HG02981 (cell line): Measurements from ENCODE around the gene CSNK2B.

Source experiments
- ATAC-seq: cut with Tn5 transposase; IDR thresholded peaks from one replicate; pipeline ENCODE4 v1.9.1; 2021; ENCODE audit warnings: mild to moderate bottlenecking, moderate library complexity; ENCODE audit not compliant: unreplicated experiment

Gene CSNK2B

DNA sequence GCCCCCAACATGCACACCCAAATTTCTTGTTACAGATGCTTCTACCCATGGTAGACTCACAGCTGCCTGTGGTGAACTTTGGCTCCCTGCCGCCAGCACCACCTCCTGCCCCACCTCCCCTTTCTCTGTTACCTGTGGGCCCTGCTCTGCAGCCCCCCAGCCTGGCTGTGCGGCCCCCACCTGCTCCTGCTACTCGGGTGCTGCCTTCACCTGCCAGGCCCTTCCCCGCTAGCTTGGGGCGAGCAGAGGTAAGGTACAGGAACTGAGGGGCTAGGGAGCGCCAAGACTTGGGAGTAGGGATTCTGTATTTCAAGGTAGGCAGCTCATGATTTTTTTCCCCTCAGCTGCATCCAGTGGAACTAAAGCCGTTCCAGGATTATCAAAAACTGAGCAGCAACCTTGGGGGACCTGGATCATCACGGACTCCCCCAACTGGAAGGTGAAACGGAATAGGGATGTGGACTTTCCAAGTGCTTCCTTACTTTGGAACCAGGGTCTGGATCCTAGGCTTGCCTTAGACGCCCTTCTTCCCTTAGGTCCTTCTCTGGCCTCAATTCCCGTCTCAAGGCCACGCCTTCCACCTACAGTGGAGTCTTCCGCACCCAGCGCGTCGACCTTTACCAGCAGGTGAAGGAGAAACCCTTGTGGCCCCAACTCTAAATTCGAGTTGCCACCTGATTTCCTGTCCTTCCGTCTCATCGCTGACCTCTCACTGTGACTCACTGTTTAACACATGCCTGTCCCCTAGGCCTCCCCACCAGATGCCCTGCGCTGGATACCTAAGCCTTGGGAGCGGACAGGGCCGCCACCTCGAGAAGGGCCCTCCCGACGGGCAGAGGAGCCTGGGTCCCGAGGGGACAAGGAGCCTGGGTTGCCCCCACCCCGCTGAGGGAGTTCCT, 28.9 kb upstream of the CSNK2B start:
- ATAC-seq, result no peak

DNA sequence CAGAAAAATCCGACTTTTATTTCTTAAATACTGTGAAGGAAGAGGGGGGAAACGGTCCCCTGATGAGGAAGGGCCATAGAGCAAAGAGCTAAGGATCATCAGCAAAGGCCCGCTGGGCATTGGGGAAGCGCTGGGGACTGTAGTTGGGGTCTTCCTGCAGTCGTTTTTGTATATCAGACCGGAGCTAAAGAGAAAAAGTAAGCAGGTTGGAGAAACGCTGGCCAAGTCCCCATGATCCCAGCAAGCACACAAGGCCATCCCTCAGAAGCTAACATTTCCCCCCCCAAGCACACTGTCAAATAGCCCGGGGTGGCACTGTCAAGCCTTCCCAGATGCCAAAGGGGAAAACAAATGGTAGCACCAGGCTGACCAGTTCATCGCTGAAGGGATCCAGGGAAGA, 26.8 kb upstream of the CSNK2B start:
- no peak for ATAC-seq

DNA sequence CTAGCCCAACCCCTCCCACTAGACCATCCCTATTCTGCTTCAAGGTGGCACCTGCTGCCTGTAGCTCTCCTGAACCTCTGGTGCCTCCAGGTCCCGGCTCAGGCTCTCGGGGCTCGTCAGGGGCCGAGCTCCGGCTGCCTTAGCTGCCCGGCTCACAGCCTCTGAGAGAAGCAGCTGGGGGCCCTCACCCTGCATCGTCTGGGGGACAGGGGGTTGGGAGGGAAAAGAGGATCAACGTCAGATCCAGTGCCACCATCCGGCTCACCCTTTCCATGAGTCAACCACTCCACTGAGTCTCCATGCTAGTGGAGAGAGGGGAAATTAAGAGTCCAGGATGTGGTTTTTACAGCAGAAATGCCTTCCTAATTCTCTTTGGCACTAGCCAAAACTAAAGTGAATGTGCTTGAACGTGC, 26.4 kb upstream of the CSNK2B start:
- ATAC-seq, result no peak

DNA sequence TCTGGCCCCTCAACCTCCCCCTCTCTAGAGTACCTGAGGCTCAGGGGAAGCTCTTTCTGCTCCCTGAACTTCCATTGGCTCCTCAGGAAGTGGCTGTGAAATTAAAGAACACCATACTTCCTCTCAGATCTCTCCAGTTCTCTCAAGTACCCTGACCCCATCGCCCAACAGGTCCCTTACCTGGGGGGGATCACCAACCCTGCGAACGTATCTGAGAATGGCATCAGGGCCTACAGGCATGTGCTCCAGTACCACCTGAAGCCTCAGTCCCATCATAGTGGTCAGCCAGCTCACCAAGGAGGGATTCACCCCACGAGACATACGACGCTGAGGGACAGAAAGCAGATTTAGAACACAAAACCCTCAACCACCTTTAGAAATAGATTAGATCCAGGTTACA, 25.3 kb upstream of the CSNK2B start:
- ATAC-seq, result no peak

DNA sequence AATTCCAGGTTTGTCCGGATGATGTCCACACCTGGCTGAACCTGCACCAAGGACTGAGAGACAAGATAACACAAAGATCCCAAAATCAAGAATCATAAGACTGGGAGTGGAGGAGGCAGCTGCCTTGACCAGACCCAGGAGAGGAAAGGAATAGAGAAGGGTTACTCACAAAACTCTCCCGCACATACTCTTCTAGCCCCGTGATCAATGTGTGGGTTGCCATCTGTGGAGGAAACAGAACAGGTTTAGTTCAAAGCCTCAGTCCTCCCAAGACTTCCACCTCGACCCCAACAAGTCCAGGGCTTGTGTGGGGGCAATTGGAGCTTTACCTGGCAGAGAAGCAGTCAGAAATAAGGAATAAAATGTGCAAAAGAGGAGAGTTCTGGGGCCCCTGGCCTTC, 24.5 kb upstream of the CSNK2B start:
- no peak for ATAC-seq

DNA sequence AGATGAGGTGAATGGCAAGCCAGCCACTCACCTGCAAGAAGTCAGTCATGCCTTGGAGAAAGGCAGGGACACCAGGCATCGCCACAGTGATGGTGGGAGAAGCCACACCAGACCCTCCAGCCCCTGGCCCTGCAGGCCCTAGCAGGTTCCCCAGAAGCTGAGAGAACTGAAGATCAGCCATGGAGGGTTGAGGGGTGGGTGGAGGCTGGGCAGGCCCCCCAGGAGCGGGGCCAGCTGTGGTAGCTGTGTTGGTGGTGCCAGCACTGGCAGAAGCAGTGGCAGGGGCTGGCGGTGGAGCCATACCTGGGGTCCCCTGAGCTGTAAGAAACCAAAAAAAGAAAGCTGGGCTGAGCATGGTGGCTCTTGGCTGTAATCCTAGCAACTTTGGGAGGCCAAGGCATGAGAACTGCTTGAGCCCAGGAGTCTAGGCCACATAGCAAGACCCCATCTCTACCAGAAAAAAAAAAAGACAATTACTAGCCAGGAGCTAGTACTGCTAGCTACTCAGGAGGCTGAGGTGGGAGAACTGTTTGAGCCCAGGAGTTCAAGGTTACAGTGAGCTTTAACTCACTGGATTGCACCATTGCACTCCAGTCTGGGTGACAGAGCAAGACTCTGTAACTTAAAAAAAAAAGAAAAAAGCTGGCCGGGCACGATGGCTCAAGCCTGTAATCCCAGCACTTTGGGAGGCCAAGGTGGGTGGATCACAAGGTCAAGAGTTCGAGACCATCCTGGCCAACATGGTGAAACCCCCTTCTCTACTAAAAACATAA, 22.9 kb upstream of the CSNK2B start:
- ATAC-seq, result no peak

DNA sequence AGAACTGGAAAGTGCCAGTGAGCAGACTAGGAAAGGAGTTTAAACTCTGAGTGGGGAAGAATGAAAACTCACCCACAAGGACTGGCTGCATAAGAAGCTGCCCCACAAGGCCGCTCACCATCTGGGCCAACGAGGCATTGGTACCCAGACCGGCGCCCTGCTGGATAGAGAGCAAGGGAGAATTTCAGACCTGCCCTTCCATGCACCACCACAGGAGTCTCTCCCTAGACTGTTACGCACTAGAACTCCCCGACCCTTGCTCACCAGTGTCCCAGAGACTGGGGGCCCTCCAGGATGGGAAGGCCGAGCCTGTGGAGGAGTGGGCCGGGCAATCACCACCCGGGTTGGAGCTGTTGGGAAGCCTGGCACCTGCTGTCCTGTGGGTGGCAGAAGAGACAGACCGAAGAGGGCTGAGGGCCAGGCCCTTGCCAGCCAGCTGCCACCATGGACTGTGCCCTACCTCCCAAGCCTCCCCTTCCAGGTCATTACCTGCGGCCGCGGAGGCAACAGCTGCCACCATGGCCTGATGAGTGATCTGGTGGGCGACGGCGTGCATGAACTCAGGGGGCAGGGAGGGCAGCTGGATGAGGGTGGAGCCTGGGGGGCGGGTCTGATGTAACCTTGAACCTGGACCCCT, 21.9 kb upstream of the CSNK2B start:
- ATAC-seq, result no peak

DNA sequence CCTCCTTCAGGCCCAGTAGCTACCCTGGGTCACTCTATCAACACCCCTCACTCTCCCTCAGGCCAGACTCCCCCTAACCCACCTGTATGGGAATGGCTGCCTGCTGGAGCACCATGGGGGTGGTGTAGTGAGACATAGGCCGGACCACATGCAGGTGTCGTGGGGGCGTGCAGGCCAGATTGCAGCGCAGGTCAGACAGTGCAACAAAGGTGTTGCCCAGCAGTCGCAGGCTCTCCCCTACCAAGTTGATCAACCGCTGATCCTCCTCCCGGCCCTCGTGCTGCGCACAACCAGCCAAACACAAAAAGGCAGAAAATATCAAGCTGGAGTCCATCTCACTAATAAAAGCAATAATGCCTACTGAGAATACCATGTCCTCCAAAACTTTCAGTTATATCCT, 20.6 kb upstream of the CSNK2B start:
- no peak for ATAC-seq

DNA sequence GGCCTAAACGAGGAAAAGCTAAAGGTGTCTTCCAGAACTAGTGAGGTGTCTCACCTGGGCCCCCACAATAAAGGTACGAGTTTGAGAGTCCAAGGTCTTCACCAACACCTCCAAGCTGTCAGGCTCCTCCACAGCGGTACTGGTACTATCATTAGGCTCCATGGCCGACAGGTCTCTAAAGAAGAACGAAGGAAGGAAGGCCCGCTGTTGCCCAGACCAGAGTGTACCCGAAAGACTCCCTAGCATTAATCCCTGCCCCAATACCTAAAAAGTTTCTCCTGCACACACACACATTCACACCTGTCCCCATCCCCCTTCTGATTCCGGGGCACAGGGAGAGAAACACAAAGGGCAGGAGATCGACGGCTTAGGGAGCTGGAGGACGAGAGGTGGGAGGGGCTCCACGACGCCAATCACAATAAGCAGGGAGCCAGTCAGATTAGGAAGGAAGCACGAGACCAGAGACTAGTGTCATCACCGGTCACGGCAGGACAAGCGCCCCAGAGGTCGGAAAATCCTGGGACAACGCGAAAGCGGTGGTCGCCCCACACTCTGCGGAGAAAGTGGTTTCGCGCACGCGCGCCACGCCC, 14.2 kb upstream of the CSNK2B start:
- peak; percentile 17 for ATAC-seq

DNA sequence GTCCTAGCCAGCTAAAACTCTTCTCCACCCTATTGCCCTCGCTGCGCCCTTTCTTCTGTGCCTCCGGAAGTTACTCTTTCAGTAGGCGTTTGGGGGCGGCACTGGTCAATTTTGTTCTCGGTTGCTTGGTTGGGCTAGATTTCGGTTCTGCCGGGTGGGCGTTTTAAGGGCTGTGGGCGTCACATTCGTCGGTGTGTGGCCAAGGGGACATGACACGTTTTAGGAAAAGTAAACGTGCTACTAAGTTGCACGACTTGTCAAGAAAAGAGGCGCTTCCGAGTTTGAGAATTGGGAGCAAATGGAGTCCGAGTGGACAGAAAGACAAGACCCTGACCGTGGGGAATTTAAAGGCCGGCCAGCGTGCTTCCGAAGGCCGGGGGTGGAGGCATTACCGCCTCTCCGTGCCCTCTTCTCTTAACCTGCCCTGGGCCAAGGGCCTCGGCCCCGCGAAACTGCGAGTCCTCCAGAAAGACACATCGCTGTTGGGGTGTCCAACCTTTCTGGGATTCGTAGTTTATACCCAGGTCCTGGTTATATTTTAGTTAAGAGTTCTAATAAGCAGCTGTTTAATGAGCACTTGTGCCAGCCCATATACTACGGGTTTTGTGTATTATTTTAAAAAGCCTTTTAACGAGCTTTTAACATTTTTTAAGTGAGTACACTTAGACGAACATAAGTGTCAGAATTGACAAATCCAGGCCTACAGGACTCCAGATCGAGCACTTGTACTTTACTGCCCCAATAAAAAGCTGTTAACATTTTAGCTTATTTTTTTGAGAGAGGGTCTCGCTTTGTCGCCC, 12.8 kb upstream of the CSNK2B start:
- ATAC-seq, result peak; percentile 51

DNA sequence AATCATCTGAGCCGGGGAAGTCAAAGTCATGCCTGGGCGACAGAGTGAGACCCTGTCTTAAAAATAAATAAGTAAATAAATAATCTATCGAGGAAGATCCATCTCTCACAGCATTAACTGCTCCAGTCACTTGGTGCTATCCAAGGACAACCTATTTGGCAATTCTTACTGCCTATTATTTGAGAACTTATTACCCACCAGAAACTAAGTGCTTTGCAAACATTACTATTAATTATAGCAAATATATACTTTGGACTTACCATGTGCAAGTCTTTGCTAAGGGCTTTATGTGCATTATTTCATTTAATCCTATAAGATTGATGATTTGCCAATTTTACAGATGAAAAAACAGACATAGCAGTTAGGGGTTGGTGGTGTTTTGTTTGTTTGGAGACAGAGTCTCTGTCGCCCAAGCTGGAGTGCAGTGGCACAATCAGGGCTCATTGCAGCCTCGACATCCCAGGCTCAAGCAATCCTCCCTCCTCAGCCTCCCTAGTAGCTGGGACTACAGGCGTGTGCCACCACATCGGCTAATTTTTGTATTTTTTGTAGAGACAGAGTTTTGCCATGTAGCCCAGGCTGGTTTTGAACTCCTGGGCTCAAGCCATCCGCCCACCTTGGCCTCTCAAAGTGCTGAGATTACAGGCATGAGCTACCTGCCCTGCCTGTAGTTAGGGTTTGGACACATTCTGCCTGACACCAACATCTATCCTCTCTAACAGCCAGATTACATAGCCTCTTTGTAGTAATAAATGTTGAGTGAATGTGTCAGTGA, 11.1 kb upstream of the CSNK2B start:
- no peak for ATAC-seq

DNA sequence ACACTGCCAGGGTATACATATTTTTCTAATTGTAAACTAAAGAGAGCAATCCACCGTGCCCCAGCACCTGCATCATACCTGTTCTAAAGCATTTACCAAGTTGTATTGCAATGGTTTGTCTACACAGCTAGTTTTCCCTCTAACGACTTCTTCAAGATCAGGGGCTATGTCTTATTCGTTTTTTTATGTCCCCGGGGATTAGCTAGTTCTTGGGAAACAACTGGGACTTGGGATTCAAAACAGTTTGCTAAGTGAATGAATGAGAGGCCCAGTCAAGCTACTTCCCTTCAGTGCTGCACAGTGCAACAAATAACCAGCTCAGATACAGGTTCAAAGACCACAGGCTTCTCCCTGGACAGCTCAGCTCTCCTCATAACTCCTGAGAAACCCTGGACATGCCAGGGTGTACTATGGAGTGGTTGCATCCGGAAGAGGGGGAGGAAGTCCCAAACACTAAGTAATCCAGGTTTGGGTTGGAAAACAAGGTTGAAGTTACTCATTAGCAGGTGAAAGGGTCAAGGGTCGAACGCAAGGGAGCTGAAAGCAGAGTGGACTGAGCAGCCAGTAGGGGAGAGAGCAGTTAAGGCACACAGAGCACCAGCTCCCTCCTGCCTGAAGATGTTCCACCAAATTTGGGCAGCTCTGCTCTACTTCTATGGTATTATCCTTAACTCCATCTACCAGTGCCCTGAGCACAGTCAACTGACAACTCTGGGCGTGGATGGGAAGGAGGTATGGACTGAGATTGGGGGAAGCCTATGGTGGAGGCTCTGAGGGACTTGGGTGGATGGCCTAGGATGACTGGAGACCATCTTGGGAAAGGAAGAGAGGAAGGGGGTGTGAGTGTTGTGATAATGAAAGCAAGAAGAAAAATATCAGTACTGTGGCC, 10.3 kb upstream of the CSNK2B start, which contains the start of gene APOM:
TSS of gene APOM (plus strand) at position 546 of the 889 bp plus-strand sequence. CDS start at position 619, 73 bp downstream.
- no peak for ATAC-seq

DNA sequence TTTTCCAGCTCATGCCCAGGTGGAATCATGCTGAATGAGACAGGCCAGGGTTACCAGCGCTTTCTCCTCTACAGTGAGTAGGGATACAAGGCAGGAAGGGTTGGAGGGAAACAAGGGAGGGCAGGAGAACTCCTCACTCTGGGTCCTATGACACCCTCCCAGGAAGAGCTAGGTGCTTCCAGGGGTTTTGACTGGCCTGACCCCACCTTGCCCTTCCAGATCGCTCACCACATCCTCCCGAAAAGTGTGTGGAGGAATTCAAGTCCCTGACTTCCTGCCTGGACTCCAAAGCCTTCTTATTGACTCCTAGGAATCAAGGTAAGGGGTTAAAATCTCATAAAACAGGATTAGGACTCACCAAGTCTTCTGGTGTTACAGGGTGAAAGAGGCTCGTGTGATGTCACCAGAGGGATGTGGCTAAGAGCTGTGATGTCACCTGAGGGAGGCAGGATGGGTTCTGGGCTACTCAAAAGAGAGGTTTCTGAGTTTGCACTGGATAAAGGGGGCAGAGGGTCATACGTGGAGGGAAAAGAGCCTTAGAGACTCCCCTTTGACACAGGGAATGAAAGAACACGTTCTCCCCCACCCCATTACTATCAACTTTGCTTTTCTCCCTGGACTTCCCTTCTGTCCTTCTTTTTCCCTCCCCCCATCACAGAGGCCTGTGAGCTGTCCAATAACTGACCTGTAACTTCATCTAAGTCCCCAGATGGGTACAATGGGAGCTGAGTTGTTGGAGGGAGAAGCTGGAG, 8.3 kb upstream of the CSNK2B start:
- no peak for ATAC-seq

DNA sequence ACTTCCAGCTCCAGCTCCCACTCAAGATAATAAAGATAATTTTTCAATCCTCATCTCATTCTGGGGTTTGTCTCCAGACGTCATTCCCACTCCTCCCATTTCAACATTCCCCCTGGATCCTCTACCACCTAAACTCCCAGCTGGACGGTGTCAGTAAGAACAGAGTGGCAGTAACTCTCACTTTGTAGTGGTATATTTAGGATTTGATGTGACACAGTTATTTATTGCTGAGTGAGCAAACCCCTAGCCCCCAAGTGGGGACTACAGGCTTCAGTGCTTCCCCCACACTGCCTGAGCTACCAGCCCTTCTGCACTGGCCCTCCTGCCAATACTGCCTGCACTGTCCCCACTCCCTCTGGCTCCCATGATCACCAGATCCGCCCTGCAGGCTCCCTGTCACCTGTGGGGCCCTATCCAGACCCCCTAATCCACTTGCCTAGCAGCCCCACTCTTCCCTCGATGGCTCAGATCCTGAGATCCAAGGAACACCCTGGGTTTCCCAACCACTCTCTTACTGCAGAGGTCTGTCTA, 7.7 kb upstream of the CSNK2B start:
- no peak for ATAC-seq

DNA sequence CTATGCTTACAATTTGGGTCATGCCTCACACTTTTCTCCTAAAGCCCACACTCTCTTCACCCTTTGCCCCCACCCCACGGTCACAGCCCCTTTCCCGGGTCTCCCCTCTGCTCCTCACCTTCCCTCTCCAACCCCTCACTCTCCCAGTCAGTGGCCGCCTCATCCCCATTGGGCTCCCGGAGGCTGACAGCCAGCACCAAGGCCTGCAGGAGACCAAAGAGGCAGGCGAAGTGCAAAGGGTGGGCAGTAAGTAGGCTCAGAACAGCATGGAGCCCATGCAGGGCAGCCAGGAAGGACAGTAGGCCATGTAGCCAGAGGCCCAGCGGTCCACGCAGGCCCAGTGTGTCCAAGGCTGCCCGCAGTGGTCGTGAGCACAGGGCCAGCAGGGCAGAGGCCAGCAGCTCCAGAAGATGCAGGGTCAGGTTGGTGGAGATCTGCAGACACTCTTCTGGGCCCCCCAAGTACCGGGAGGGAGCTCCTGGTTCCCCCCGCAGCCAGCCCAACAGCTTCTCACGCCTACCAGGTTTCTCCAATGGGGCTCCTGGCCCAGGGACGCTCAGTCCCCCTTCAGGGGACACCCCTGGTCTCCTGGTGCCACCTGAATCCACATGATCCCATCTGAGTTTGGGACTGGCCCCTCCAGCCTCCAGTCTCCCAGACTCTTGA, 6.8 kb upstream of the CSNK2B start:
- ATAC-seq, result no peak

DNA sequence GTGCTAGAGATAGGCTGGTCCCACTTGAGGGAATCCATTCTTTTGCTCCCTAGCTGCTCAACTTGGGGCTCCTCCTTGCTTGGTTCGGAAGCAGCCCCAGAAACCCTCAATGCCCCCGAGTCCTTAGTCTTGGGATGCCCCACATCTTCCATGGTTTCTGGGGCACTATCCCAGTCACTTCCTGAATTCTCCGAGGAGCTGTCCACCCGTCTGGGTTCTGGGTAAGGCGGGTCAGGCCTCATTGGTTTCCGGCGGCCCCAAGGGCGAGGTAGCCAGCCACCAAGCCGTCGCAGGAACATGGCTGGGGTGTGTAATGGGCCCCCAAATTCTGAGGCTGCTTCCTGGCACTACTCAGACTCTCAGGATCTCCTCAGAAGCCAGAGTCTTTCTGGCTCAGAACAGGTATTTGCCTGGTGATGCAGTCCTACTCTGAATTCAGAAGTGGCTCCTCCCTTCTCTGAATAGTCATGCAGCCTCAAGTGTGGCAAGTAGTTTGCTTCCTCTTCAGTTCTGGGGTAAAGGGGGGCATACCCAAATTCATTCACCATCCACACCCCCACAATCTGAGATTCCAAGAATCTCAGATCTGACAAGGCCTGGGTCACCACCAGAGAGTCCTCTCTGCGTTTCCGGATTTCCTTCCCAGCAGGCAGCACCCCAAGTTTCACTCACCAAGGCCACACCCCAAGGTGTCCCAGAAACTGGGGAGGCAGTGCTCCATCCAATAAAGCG, 6.1 kb upstream of the CSNK2B start:
- no peak for ATAC-seq
